Neural cell (in vitro differentiated cells): ENCODE results near the gene CDK8.

Experiments
- CTCF ChIP-seq: fragments of 450-650 bp; IDR thresholded peaks from 2 replicates; pipeline ENCODE4 v1.5.1; 2014; ENCODE audit warnings: antibody characterized with exemption, mild to moderate bottlenecking, moderate library complexity; ENCODE audit not compliant: poor library complexity, severe bottlenecking
- EP300 ChIP-seq: fragments of 450-650 bp; conservative IDR thresholded peaks from 2 replicates; pipeline ENCODE4 v1.6.1; 2014; ENCODE audit warnings: antibody characterized with exemption, mild to moderate bottlenecking, moderate library complexity; ENCODE audit not compliant: poor library complexity, severe bottlenecking
- EZH2 ChIP-seq: fragments of 200-600, 300-800 bp; shearing (Covaris generic), sonication (generic); IDR thresholded peaks from 2 replicates; pipeline ENCODE4 v1.6.1; 2014; ENCODE audit warnings: antibody characterized with exemption, low read length, borderline replicate concordance, mild to moderate bottlenecking; ENCODE audit not compliant: insufficient read depth, poor library complexity, severe bottlenecking
- POLR2AphosphoS5 ChIP-seq: IDR thresholded peaks from 2 replicates; pipeline ENCODE4 v1.6.1; 2012
- RAD21 ChIP-seq: fragments of 450-650 bp; conservative IDR thresholded peaks from 2 replicates; pipeline ENCODE4 v1.6.1; 2014; ENCODE audit warnings: antibody characterized with exemption, mild to moderate bottlenecking, moderate library complexity
- TAF1 ChIP-seq: IDR thresholded peaks from 2 replicates; pipeline ENCODE4 v1.6.1; 2012; ENCODE audit warnings: low read depth

GRCh38 chr13:26249551-26249950 is 4.4 kb upstream of the CDK8 start:
- TF ChIP-seq CTCF (no peak), POLR2AphosphoS5 (no peak), EZH2 (no peak), RAD21 (no peak), EP300 (no peak), TAF1 (no peak)
